Measurements from ENCODE around the gene THBS4. TPM values are rescaled to one million over a fixed set of nuclear protein-coding genes. Genes with fewer than 3 reads are reported as not detected.

THBS4 gene
- total and polyA plus RNA-seq, 10 of the 15 experiments (the other 5 are each of a cell fraction or from before 2014, with no cell fraction given) = 0.31 to 1.7 (median 0.75) TPM

- POLR2A ChIA-PET = no interaction called here
- Histone ChIP-seq H3K9ac (ENCODE audit: control insufficient read depth, insufficient read depth, low read length) (no peak overlapping the region), H3K27me3 (replicated peaks in 1 of 2; ENCODE audit: control insufficient read depth in 2 of 2, insufficient read depth in 2 of 2, low read length in 1 of 2) (no peaks in the 10 kb centered on the region), H3K4me1 (ENCODE audit: control insufficient read depth, insufficient read depth, low read length) (no peaks in the 10 kb centered on the region), H3K79me2 (ENCODE audit: control insufficient read depth, insufficient read depth, low read length) (no peaks in the 10 kb centered on the region), H3K9me3 (replicated peaks; ENCODE audit: control insufficient read depth, insufficient read depth, low read length) (no peaks in the 10 kb centered on the region), H3K4me3 (no peak overlapping the region), H3K36me3 (ENCODE audit: control insufficient read depth in 2 of 2, insufficient read depth in 2 of 2, low read length in 1 of 2) (no peaks in the 10 kb centered on the region), H4K20me1 (ENCODE audit: control insufficient read depth, insufficient read depth) (no peaks in the 10 kb centered on the region), H3K27ac (ENCODE audit: control insufficient read depth, insufficient read depth) (no peak overlapping the region), H2AFZ (ENCODE audit: control insufficient read depth, low read depth, low read length) (no peak overlapping the region), H3K4me2 (ENCODE audit: control insufficient read depth, insufficient read depth) (no peak overlapping the region)
- intact Hi-C loops (cut with micrococcal nuclease; ENCODE audit: unreplicated experiment) (no loop called here), in situ Hi-C loops (cut with MboI) (no loop called here)
- RAD21 ChIA-PET (ENCODE audit: unreplicated experiment) = no interaction called here
- SMC1A ChIA-PET (ENCODE audit: uncharacterized antibody, unreplicated experiment) = no interaction called here
- DNase-seq (ENCODE audit: low read depth, low spot score) = no peak
- no peak for FAIRE-seq
- CTCF ChIA-PET = interaction anchor here (1.0 kb wide), 1 partner anchor 9 kb away, joined by 3 read pairs; no protein-coding TSS in a partner anchor
- ATAC-seq = no peak
- BruUV-seq (replicated peaks) = no TSS peak
- 89% methylated on average over 1 of the region's 1 CpG for WGBS (ENCODE audit: insufficient coverage, insufficient replicate concordance, low lambda C conversion rate, missing lambda C conversion rate)
- no peak for TF ChIP-seq ZBED1 (IDR thresholded peaks at IDR 0.05; ENCODE audit: borderline replicate concordance)
Observed at GRCh38 chr5:79999722-80000121, 35.4 kb upstream of the THBS4 start.

- RAD21 ChIA-PET (ENCODE audit: unreplicated experiment) = no interaction called here
- no peak for TF ChIP-seq NFXL1 (IDR thresholded peaks at IDR 0.05; ENCODE audit: borderline replicate concordance)
- TF ChIP-seq BMI1 (IDR thresholded peaks at IDR 0.05; ENCODE audit: borderline replicate concordance) = no peak
- TF ChIP-seq IKZF1 (conservative IDR thresholded peaks at IDR 0.05) = no peak
- no peak for TF ChIP-seq SIX5 (IDR thresholded peaks at IDR 0.05; ENCODE audit: low read depth, low read length, severe bottlenecking)
- TF ChIP-seq, protein P1, sequence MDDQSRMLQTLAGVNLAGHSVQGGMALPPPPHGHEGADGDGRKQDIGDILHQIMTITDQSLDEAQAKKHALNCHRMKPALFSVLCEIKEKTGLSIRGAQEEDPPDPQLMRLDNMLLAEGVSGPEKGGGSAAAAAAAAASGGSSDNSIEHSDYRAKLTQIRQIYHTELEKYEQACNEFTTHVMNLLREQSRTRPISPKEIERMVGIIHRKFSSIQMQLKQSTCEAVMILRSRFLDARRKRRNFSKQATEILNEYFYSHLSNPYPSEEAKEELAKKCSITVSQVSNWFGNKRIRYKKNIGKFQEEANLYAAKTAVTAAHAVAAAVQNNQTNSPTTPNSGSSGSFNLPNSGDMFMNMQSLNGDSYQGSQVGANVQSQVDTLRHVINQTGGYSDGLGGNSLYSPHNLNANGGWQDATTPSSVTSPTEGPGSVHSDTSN (IDR thresholded peaks at IDR 0.05; ENCODE audit: insufficient replicate concordance, low read depth, low read length) = no peak
- TF ChIP-seq, protein P2, sequence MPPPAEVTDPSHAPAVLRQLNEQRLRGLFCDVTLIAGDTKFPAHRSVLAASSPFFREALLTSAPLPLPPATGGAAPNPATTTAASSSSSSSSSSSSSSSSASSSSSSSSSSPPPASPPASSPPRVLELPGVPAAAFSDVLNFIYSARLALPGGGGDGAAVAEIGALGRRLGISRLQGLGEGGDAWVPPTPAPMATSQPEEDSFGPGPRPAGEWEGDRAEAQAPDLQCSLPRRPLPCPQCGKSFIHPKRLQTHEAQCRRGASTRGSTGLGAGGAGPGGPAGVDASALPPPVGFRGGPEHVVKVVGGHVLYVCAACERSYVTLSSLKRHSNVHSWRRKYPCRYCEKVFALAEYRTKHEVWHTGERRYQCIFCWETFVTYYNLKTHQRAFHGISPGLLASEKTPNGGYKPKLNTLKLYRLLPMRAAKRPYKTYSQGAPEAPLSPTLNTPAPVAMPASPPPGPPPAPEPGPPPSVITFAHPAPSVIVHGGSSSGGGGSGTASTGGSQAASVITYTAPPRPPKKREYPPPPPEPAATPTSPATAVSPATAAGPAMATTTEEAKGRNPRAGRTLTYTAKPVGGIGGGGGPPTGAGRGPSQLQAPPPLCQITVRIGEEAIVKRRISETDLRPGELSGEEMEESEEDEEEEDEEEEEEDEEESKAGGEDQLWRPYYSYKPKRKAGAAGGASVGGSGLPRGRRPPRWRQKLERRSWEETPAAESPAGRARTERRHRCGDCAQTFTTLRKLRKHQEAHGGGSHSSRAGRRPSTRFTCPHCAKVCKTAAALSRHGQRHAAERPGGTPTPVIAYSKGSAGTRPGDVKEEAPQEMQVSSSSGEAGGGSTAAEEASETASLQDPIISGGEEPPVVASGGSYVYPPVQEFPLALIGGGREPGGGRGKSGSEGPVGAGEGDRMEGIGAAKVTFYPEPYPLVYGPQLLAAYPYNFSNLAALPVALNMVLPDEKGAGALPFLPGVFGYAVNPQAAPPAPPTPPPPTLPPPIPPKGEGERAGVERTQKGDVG (CRISPR knock-in tag; IDR thresholded peaks at IDR 0.05) = no peak
- no peak for TF ChIP-seq RCOR1 (conservative IDR thresholded peaks at IDR 0.05; ENCODE audit: low read depth, low read length)
- no peak for TF ChIP-seq TBL1XR1 (IDR thresholded peaks at IDR 0.05; ENCODE audit: low read depth, low read length)
- TF ChIP-seq ATF7 (IDR thresholded peaks at IDR 0.05; ENCODE audit: low read depth) = no peak
- no peak for TF ChIP-seq SUZ12 (IDR thresholded peaks at IDR 0.05; ENCODE audit: unreplicated experiment)
- no peak for TF ChIP-seq RELA (IDR thresholded peaks at IDR 0.05; ENCODE audit: borderline replicate concordance, partially characterized antibody)
- TF ChIP-seq ATF2 (IDR thresholded peaks at IDR 0.05; ENCODE audit: low read length) = no peak
- no peak for TF ChIP-seq GATAD2B (conservative IDR thresholded peaks at IDR 0.05; ENCODE audit: low read depth)
Observed at GRCh38 chr5:80002677-80003076, 32.5 kb upstream of the THBS4 start.

More at GRCh38 chr5:80002677-80003076, 32.5 kb upstream of the THBS4 start:
- intact Hi-C loops (cut with micrococcal nuclease; ENCODE audit: unreplicated experiment) (no loop called here), in situ Hi-C loops (cut with MboI) (no loop called here)
- no peaks in the 10 kb centered on the region for H3K9me3 ChIP-seq (replicated peaks; ENCODE audit: control insufficient read depth, insufficient read depth, low read length)
- POLR2A ChIA-PET = no interaction called here
- no peak overlapping the region for H3K27ac ChIP-seq (ENCODE audit: control insufficient read depth, insufficient read depth)
- no peak for ATAC-seq
- no peak overlapping the region for H3K9ac ChIP-seq (ENCODE audit: control insufficient read depth, insufficient read depth, low read length)
- H3K27me3 ChIP-seq (replicated peaks in 1 of 2; ENCODE audit: control insufficient read depth in 2 of 2, insufficient read depth in 2 of 2, low read length in 1 of 2) = no peaks in the 10 kb centered on the region
- CTCF ChIA-PET = no interaction called here
- WGBS (ENCODE audit: insufficient coverage, insufficient replicate concordance, low lambda C conversion rate, missing lambda C conversion rate) = 100% methylated on average over 1 of the region's 1 CpG
- no peak for DNase-seq (ENCODE audit: low read depth, low spot score)
- no peak overlapping the region for H2AFZ ChIP-seq (ENCODE audit: control insufficient read depth, low read depth, low read length)
- no peak overlapping the region for H3K4me2 ChIP-seq (ENCODE audit: control insufficient read depth, insufficient read depth)
- no peaks in the 10 kb centered on the region for H3K79me2 ChIP-seq (ENCODE audit: control insufficient read depth, insufficient read depth, low read length)
- no TSS peak for BruUV-seq (replicated peaks)
- no peaks in the 10 kb centered on the region for H3K36me3 ChIP-seq (ENCODE audit: control insufficient read depth in 2 of 2, insufficient read depth in 2 of 2, low read length in 1 of 2)
- H3K4me1 ChIP-seq (ENCODE audit: control insufficient read depth, insufficient read depth, low read length) = no peaks in the 10 kb centered on the region
- SMC1A ChIA-PET (ENCODE audit: uncharacterized antibody, unreplicated experiment) = no interaction called here
- no peaks in the 10 kb centered on the region for H4K20me1 ChIP-seq (ENCODE audit: control insufficient read depth, insufficient read depth)
- no peak overlapping the region for H3K4me3 ChIP-seq
- no peak for FAIRE-seq

All from GM12878 (cell line).